GM20000 (cell line): ENCODE measurements around the gene UBE2D3.

Experiments used
- DNase-seq: peaks from one replicate; pipeline ENCODE4 v3.0.0; 2012; ENCODE audit warnings: low spot score
- CTCF ChIP-seq: IDR thresholded peaks from 2 replicates; pipeline ENCODE4 v1.5.1; 2012; ENCODE audit warnings: mild to moderate bottlenecking, control low read depth; ENCODE audit errors: extremely low read depth, missing control alignments

Gene UBE2D3

GRCh38 chr4:102789317-102789717 is 38.0 kb downstream of the UBE2D3 start:
- TF ChIP-seq CTCF = no peak
- no peak for DNase-seq

GRCh38 chr4:102787944-102788343 is 39.4 kb downstream of the UBE2D3 start:
- TF ChIP-seq CTCF = no peak
- DNase-seq = no peak

GRCh38 chr4:102787096-102787881 is 40.1 kb downstream of the UBE2D3 start:
- DNase-seq = no peak
- no peak for TF ChIP-seq CTCF

GRCh38 chr4:102786279-102786678 is 41.1 kb downstream of the UBE2D3 start:
- no peak for DNase-seq
- no peak for TF ChIP-seq CTCF

- no peak for TF ChIP-seq CTCF
These were observed 44.3 kb downstream of the UBE2D3 start for GRCh38 chr4:102783006-102783405.

GRCh38 chr4:102781570-102781969 is 45.8 kb downstream of the UBE2D3 start:
- no peak for DNase-seq
- TF ChIP-seq CTCF = no peak

More at GRCh38 chr4:102783006-102783405, 44.3 kb downstream of the UBE2D3 start:
- no peak for DNase-seq

- no peak for DNase-seq
- TF ChIP-seq CTCF = no peak
These were observed 46.7 kb downstream of the UBE2D3 start for GRCh38 chr4:102780476-102781144.
